Skeletal muscle tissue (tissue), 4 donors: ENCODE data around the gene ADCY7. TPM values are rescaled to one million over a fixed set of nuclear protein-coding genes. Genes with fewer than 3 reads are reported as not detected.

Experiments used
- H3K27ac ChIP-seq: one replicate; pipeline ENCODE4 v1.7.0; 2013; ENCODE audit warnings: mild to moderate bottlenecking, low read depth, low read length, inconsistent platforms
- H3K27me3 ChIP-seq, 3 donors: one replicate each; pipeline ENCODE4 v1.7.0; 2013; ENCODE audit warnings: low read length in 3 of 3; ENCODE audit not compliant: control insufficient read depth in 3 of 3, insufficient read depth in 3 of 3
- H3K36me3 ChIP-seq, 3 donors: one replicate each; pipeline ENCODE4 v1.7.0; 2013; ENCODE audit warnings: low read length in 3 of 3; ENCODE audit not compliant: control insufficient read depth in 3 of 3, insufficient read depth in 3 of 3
- H3K4me1 ChIP-seq, 3 donors: one replicate each; pipeline ENCODE4 v1.7.0; 2013; ENCODE audit warnings: low read length in 3 of 3, mild to moderate bottlenecking in 3 of 3; ENCODE audit not compliant: control insufficient read depth in 3 of 3, insufficient read depth in 3 of 3
- H3K4me3 ChIP-seq, 3 donors: one replicate each; pipeline ENCODE4 v1.7.0; 2013; ENCODE audit warnings: low read length in 3 of 3
- H3K9ac ChIP-seq, 3 donors: one replicate each; pipeline ENCODE4 v1.7.0; 2013; ENCODE audit warnings: low read length in 3 of 3, mild to moderate bottlenecking in 3 of 3, moderate library complexity in 2 of 3, low read depth in 1 of 3
- H3K9me3 ChIP-seq, 3 donors: one replicate each; pipeline ENCODE4 v1.7.0; 2013; ENCODE audit warnings: low read length in 3 of 3; ENCODE audit not compliant: control insufficient read depth in 3 of 3
- total RNA-seq: library from RNA; depleted of rRNA; stranded (reverse); fragments of >200 nt; gene quantifications from one replicate; pipeline ENCODE4 v1.2.3, GENCODE V29; 2014
- donor health status: Osteomylitis.

Gene ADCY7
- total RNA-seq, 1 donor from 2014 or later, result 9.4 TPM

GRCh38 chr16:50272687-50273381 is 6.5 kb downstream of the ADCY7 start:
- Histone ChIP-seq H3K9me3 (no peaks in the 10 kb centered on the region), H3K36me3 (no peaks in the 10 kb centered on the region), H3K4me3 (no peak overlapping the region), H3K27me3 (no peaks in the 10 kb centered on the region), H3K4me1 (peaks cover 2 to 24% (median 4%) of the 10 kb centered on the region in 3 donors), H3K9ac (peak overlapping the region in 1 of 3 donors; percentile 25), H3K27ac (no peak overlapping the region)

GRCh38 chr16:50273382-50273690 is 7.0 kb downstream of the ADCY7 start:
- Histone ChIP-seq H3K4me1 (peaks cover 2 to 24% (median 4%) of the 10 kb centered on the region in 3 donors), H3K36me3 (no peaks in the 10 kb centered on the region), H3K27ac (no peak overlapping the region), H3K9me3 (no peaks in the 10 kb centered on the region), H3K9ac (no peak overlapping the region), H3K4me3 (no peak overlapping the region), H3K27me3 (no peaks in the 10 kb centered on the region)

GRCh38 chr16:50273888-50274325 is 7.6 kb downstream of the ADCY7 start:
- Histone ChIP-seq H3K4me1 (peaks cover 2 to 24% (median 4%) of the 10 kb centered on the region in 3 donors), H3K9me3 (no peaks in the 10 kb centered on the region), H3K27me3 (no peaks in the 10 kb centered on the region), H3K9ac (no peak overlapping the region), H3K27ac (peak overlapping the region; percentile 25), H3K4me3 (peak overlapping the region in 2 of 3 donors; percentile 34 to 43), H3K36me3 (no peaks in the 10 kb centered on the region)

- peak overlapping the region in 2 of 3 donors; percentile 25 to 45 for H3K9ac ChIP-seq
- no peaks in the 10 kb centered on the region for H3K36me3 ChIP-seq
- H3K4me1 ChIP-seq, result peaks cover 2 to 24% (median 4%) of the 10 kb centered on the region in 3 donors
- no peaks in the 10 kb centered on the region for H3K27me3 ChIP-seq
- H3K4me3 ChIP-seq, result peak overlapping the region; percentile 13 to 43 (median 35)
- H3K27ac ChIP-seq, result peak overlapping the region; percentile 40
- H3K9me3 ChIP-seq, result no peaks in the 10 kb centered on the region
Observed at GRCh38 chr16:50274326-50275097, 8.2 kb downstream of the ADCY7 start.

GRCh38 chr16:50275098-50275415 is 8.7 kb downstream of the ADCY7 start:
- Histone ChIP-seq H3K36me3 (no peaks in the 10 kb centered on the region), H3K9ac (peak overlapping the region in 1 of 3 donors; percentile 45), H3K4me3 (peak overlapping the region; percentile 13 to 43 (median 35)), H3K27ac (peak overlapping the region; percentile 40), H3K4me1 (peaks cover 2 to 24% (median 4%) of the 10 kb centered on the region in 3 donors), H3K9me3 (no peaks in the 10 kb centered on the region), H3K27me3 (no peaks in the 10 kb centered on the region)

- Histone ChIP-seq H3K36me3 (no peaks in the 10 kb centered on the region), H3K9me3 (no peaks in the 10 kb centered on the region), H3K9ac (no peak overlapping the region), H3K27me3 (no peaks in the 10 kb centered on the region), H3K4me1 (peaks cover 2 to 24% (median 4%) of the 10 kb centered on the region in 3 donors), H3K4me3 (no peak overlapping the region), H3K27ac (no peak overlapping the region)
Observed at GRCh38 chr16:50275428-50276325, 9.3 kb downstream of the ADCY7 start.

GRCh38 chr16:50276326-50276640 is 9.9 kb downstream of the ADCY7 start:
- Histone ChIP-seq H3K4me3 (no peak overlapping the region), H3K36me3 (no peaks in the 10 kb centered on the region), H3K27me3 (no peaks in the 10 kb centered on the region), H3K9ac (no peak overlapping the region), H3K9me3 (no peaks in the 10 kb centered on the region), H3K27ac (no peak overlapping the region), H3K4me1 (peaks cover 4 to 27% (median 8%) of the 10 kb centered on the region in 3 donors)

GRCh38 chr16:50276801-50277555 is 10.6 kb downstream of the ADCY7 start:
- Histone ChIP-seq H3K27me3 (no peaks in the 10 kb centered on the region), H3K36me3 (no peaks in the 10 kb centered on the region), H3K4me1 (peaks cover 10 to 29% (median 15%) of the 10 kb centered on the region in 3 donors), H3K27ac (no peak overlapping the region), H3K9me3 (no peaks in the 10 kb centered on the region), H3K9ac (no peak overlapping the region), H3K4me3 (no peak overlapping the region)

GRCh38 chr16:50278251-50278650 is 11.9 kb downstream of the ADCY7 start:
- Histone ChIP-seq H3K27me3 (no peaks in the 10 kb centered on the region), H3K9ac (no peak overlapping the region), H3K4me3 (no peak overlapping the region), H3K27ac (no peak overlapping the region), H3K36me3 (no peaks in the 10 kb centered on the region), H3K4me1 (peaks cover 23 to 31% (median 27%) of the 10 kb centered on the region in 3 donors), H3K9me3 (no peaks in the 10 kb centered on the region)
